SK-N-MC (cell line): ENCODE measurements around the gene R3HDM2.

ENCODE experiments used
- EZH2 ChIP-seq: fragments of 200-600 bp; sonication (generic); IDR thresholded peaks from one replicate; pipeline ENCODE4 v1.6.1; 2017; ENCODE audit warnings: antibody characterized with exemption
- FOXP2 ChIP-seq: optimal IDR thresholded peaks from 2 replicates; pipeline ENCODE3; 2011; ENCODE audit warnings: mild to moderate bottlenecking, moderate library complexity; ENCODE audit not compliant: insufficient read depth; ENCODE audit errors: extremely low read length, control extremely low read depth
- POLR2AphosphoS5 ChIP-seq: IDR thresholded peaks from 2 replicates; pipeline ENCODE4 v1.6.1; 2012; ENCODE audit warnings: mild to moderate bottlenecking, low read depth, low read length, borderline replicate concordance

DNA sequence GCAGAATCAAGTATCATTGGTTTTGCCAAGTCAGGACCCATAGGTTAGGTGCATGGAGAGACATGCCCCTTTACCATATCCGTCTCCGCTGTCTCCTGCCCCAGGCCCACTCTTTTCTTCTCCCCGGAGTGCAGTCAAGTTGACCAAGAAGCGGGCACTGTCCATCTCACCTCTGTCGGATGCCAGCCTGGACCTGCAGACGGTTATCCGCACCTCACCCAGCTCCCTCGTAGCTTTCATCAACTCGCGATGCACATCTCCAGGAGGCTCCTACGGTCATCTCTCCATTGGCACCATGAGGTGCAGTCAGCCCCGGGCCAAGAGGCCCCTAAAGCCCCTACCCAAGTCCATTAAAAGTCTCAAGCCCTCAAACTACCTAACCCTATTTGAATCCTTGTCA, 33.7 kb upstream of the R3HDM2 start:
- TF ChIP-seq EZH2 = no peak
- TF ChIP-seq POLR2AphosphoS5 = no peak
- TF ChIP-seq FOXP2 = no peak
